H9 (cell line): ENCODE measurements around the gene POTEG. TPM values are rescaled to one million over a fixed set of nuclear protein-coding genes. Genes with fewer than 3 reads are reported as not detected.
"Not testable (repeated sequence)": the region's sequence is repeated elsewhere in the genome, so short reads cannot be mapped to it uniquely, and the experiment has no call there.

Experiments
- DNase-seq: peaks from one replicate; pipeline ENCODE4 v3.0.0-alpha.2; 2017
- H2AFZ ChIP-seq: one replicate; pipeline ENCODE4 v1.6.1; 2013; ENCODE audit warnings: mild to moderate bottlenecking, low read length, control low read depth, moderate library complexity
- H2AK5ac ChIP-seq: 2 replicates; pipeline ENCODE4 v1.6.1; 2013; ENCODE audit warnings: low read length, control low read depth, mixed read lengths; ENCODE audit not compliant: insufficient read length
- H2BK120ac ChIP-seq: one replicate; pipeline ENCODE4 v1.6.1; 2013; ENCODE audit warnings: low read depth, mild to moderate bottlenecking, low read length, control low read depth, inconsistent platforms; ENCODE audit not compliant: poor library complexity, severe bottlenecking
- H2BK12ac ChIP-seq: 2 replicates; pipeline ENCODE4 v1.6.1; 2013; ENCODE audit warnings: low read length, control low read depth, mixed read lengths, low read depth; ENCODE audit not compliant: insufficient read length
- H2BK15ac ChIP-seq: 2 replicates; pipeline ENCODE4 v1.6.1; 2013; ENCODE audit warnings: low read depth, low read length, control low read depth
- H2BK20ac ChIP-seq: one replicate; pipeline ENCODE4 v1.6.1; 2013; ENCODE audit warnings: low read depth, mild to moderate bottlenecking, low read length, control low read depth, inconsistent platforms; ENCODE audit not compliant: poor library complexity, severe bottlenecking
- H2BK5ac ChIP-seq: 2 replicates; pipeline ENCODE4 v1.6.1; 2013; ENCODE audit warnings: low read length, control low read depth, mixed read lengths; ENCODE audit not compliant: insufficient read length
- H3K14ac ChIP-seq: 2 replicates; pipeline ENCODE4 v1.6.1; 2013; ENCODE audit warnings: low read length, control low read depth; ENCODE audit not compliant: insufficient read depth
- H3K18ac ChIP-seq: 2 replicates; pipeline ENCODE4 v1.6.1; 2013; ENCODE audit warnings: low read depth, mild to moderate bottlenecking, mixed read lengths, low read length, control low read depth; ENCODE audit not compliant: insufficient read length
- H3K23ac ChIP-seq: 2 replicates; pipeline ENCODE4 v1.6.1; 2013; ENCODE audit warnings: low read length, control low read depth, mixed read lengths, low read depth; ENCODE audit not compliant: insufficient read length
- H3K23me2 ChIP-seq: 2 replicates; pipeline ENCODE4 v1.6.1; 2013; ENCODE audit warnings: low read depth, mild to moderate bottlenecking, mixed read lengths, low read length, control low read depth; ENCODE audit not compliant: insufficient read length, poor library complexity, severe bottlenecking
- H3K27ac ChIP-seq: 2 replicates; pipeline ENCODE4 v1.5.1; 2013; ENCODE audit warnings: low read length, control low read depth, mixed read lengths, low read depth; ENCODE audit not compliant: insufficient read length
- H3K27me3 ChIP-seq: 2 replicates; pipeline ENCODE4 v1.6.1; 2013; ENCODE audit warnings: low read length, control low read depth, inconsistent platforms; ENCODE audit not compliant: insufficient read depth
- H3K4ac ChIP-seq: 2 replicates; pipeline ENCODE4 v1.6.1; 2013; ENCODE audit warnings: low read depth, mild to moderate bottlenecking, control low read depth, inconsistent platforms, low read length, moderate library complexity
- H3K4me1 ChIP-seq: 2 replicates; pipeline ENCODE4 v1.6.1; 2013; ENCODE audit warnings: low read length, control low read depth, inconsistent platforms; ENCODE audit not compliant: insufficient read depth
- H3K4me2 ChIP-seq: 2 replicates; pipeline ENCODE4 v1.6.1; 2013; ENCODE audit warnings: low read length, control low read depth, mixed read lengths; ENCODE audit not compliant: insufficient read length, insufficient read depth
- H3K56ac ChIP-seq: 2 replicates; pipeline ENCODE4 v1.6.1; 2013; ENCODE audit warnings: low read depth, mild to moderate bottlenecking, mixed read lengths, low read length, control low read depth; ENCODE audit not compliant: insufficient read length
- H3K79me1 ChIP-seq: 2 replicates; pipeline ENCODE4 v1.6.1; 2013; ENCODE audit warnings: low read depth, mild to moderate bottlenecking, moderate library complexity, low read length, control low read depth, inconsistent platforms; ENCODE audit not compliant: insufficient read depth, poor library complexity, severe bottlenecking
- H3K79me2 ChIP-seq: 2 replicates; pipeline ENCODE4 v1.6.1; 2013; ENCODE audit warnings: low read length, control low read depth, inconsistent platforms; ENCODE audit not compliant: insufficient read depth
- H3K9ac ChIP-seq: 2 replicates; pipeline ENCODE4 v1.6.1; 2013; ENCODE audit warnings: low read length, control low read depth, mixed read lengths; ENCODE audit not compliant: insufficient read length; ENCODE audit errors: extremely low read depth
- H3K9me3 ChIP-seq: one replicate; pipeline ENCODE4 v1.6.1; 2013; ENCODE audit warnings: low read depth, low read length, inconsistent platforms; ENCODE audit not compliant: control insufficient read depth
- H3T11ph ChIP-seq: one replicate; pipeline ENCODE4 v1.6.1; 2013; ENCODE audit warnings: mild to moderate bottlenecking, low read length, control low read depth, inconsistent platforms
- H4K20me1 ChIP-seq: one replicate; pipeline ENCODE4 v1.6.1; 2013; ENCODE audit not compliant: control insufficient read depth, insufficient read length, insufficient read depth
- H4K5ac ChIP-seq: 2 replicates; pipeline ENCODE4 v1.6.1; 2013; ENCODE audit warnings: low read depth, mild to moderate bottlenecking, mixed read lengths, low read length, control low read depth; ENCODE audit not compliant: insufficient read length
- H4K8ac ChIP-seq: replicated peaks from 2 replicates; pipeline ENCODE4 v1.6.1; 2013; ENCODE audit warnings: low read length, control low read depth, mixed read lengths, low read depth; ENCODE audit not compliant: insufficient read length
- H4K91ac ChIP-seq: 2 replicates; pipeline ENCODE4 v1.6.1; 2013; ENCODE audit warnings: low read depth, mild to moderate bottlenecking, moderate library complexity, mixed read lengths, low read length, control low read depth; ENCODE audit not compliant: insufficient read length
- H3K27ac Mint-ChIP-seq, 3 experiments: 2 replicates in 2 of 3; 3 replicates in 1 of 3; pipeline ENCODE4 v1.8.0; 2020 to 2021; ENCODE audit warnings: mixed read lengths in 3 of 3, mild to moderate bottlenecking in 1 of 3, moderate library complexity in 1 of 3
- H3K27me3 Mint-ChIP-seq: 2 replicates; pipeline ENCODE4 v1.8.0; 2021; ENCODE audit warnings: low read depth, mild to moderate bottlenecking, moderate library complexity, mixed read lengths
- H3K36me3 Mint-ChIP-seq, 3 experiments: 2 replicates in 2 of 3; 3 replicates in 1 of 3; pipeline ENCODE4 v1.8.0; 2020 to 2021; ENCODE audit warnings: low read depth in 3 of 3, mixed read lengths in 3 of 3; ENCODE audit not compliant: insufficient read depth in 1 of 3
- H3K4me1 Mint-ChIP-seq, 2 experiments: 2 replicates each; pipeline ENCODE4 v1.8.0; 2020; ENCODE audit warnings: mixed read lengths in 2 of 2
- H3K4me3 Mint-ChIP-seq, 2 experiments: 2 replicates in 1 of 2; 3 replicates in 1 of 2; pipeline ENCODE4 v1.8.0; 2020 to 2021; ENCODE audit warnings: mild to moderate bottlenecking in 2 of 2, mixed read lengths in 2 of 2, moderate library complexity in 1 of 2
- H3K9me3 Mint-ChIP-seq, 2 experiments: 2 replicates in 1 of 2; 3 replicates in 1 of 2; pipeline ENCODE4 v1.8.0; 2020; ENCODE audit warnings: mild to moderate bottlenecking in 2 of 2, mixed read lengths in 2 of 2, moderate library complexity in 1 of 2
- WGBS: extraction: QIAGEN DNeasy Blood & Tissue Kit; methylation state at CpG from one replicate; pipeline ENCODE4 v1.1.7; 2013; ENCODE audit warnings: missing lambda C conversion rate, low lambda C conversion rate, mixed read lengths; ENCODE audit not compliant: insufficient read length; ENCODE audit errors: extremely low coverage; 5-methylcytosine and 5-hydroxymethylcytosine counted together
- total RNA-seq: library from RNA; stranded (reverse); gene quantifications from 2 replicates; pipeline ENCODE4 v1.2.1, GENCODE V29; 2021

Gene POTEG
- total RNA-seq, 1 experiment from 2014 or later, result not detected

DNA sequence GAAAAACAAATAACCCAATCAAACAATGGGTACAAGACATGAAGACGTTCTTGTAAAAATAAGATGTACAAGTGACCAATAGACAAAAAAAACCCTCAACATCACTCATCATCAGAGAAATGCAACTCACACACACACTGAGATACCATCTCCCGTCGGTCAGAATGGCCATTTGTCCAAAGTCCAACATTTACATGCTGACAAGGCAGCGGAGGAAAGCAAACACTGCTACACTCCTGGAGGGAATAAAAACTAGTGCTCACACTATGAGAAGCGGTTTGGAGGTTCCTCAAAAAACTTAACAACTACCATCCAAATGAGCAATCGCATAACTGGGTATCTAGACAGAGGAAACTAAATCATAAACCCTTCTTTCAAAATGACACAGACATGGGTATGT, 11.6 kb upstream of the POTEG start:
- not testable (repeated sequence) for H3K14ac ChIP-seq, H3K4me1 ChIP-seq, H3K36me3 Mint-ChIP-seq, H3K4me2 ChIP-seq, H2AK5ac ChIP-seq, H3K4me3 Mint-ChIP-seq, H3K18ac ChIP-seq, H4K20me1 ChIP-seq, H2AFZ ChIP-seq, H3K4me1 Mint-ChIP-seq, H2BK12ac ChIP-seq, H3K9me3 ChIP-seq, DNase-seq, H3K27me3 Mint-ChIP-seq, H4K8ac ChIP-seq, H2BK5ac ChIP-seq, H4K91ac ChIP-seq, H3K27ac ChIP-seq, H3K23ac ChIP-seq, H3K4ac ChIP-seq, H3K79me2 ChIP-seq, H3K27me3 ChIP-seq, H4K5ac ChIP-seq, H2BK15ac ChIP-seq, H2BK20ac ChIP-seq, H2BK120ac ChIP-seq, H3K23me2 ChIP-seq, H3K27ac Mint-ChIP-seq, H3T11ph ChIP-seq, H3K79me1 ChIP-seq, H3K9ac ChIP-seq, H3K56ac ChIP-seq
- no CpG with 5 or more reads among the region's 6 CpGs for WGBS
- H3K9me3 Mint-ChIP-seq, result peaks cover 12 to 14% of the 10 kb centered on the region in 2 experiments

DNA sequence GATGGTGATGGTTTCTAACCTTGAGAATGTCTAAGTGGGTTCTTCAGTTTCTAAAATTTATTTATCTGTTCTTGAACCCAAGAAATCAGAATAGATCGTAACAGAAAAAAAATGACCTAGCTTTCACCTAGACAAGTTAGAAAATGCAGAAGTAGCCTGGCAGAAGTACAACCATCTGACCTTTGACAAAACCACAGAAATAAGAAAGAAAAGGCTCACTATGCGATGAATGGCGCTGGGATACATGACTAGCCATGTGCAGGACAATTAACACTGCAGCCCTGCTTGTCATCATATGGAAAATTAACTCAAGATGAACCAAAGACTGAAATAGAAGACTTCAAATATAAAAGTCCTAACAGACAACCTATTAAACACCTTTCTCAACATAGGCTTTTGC, 5.7 kb upstream of the POTEG start:
- not testable (repeated sequence) for H3K27me3 ChIP-seq, DNase-seq, H2AK5ac ChIP-seq, H3K56ac ChIP-seq, H3K79me2 ChIP-seq, H3K4me1 ChIP-seq, H2BK12ac ChIP-seq, H3T11ph ChIP-seq, H3K23ac ChIP-seq, H3K23me2 ChIP-seq, H3K4ac ChIP-seq, H3K4me3 Mint-ChIP-seq, H3K27ac ChIP-seq, H4K8ac ChIP-seq, H3K36me3 Mint-ChIP-seq, H4K5ac ChIP-seq, H3K14ac ChIP-seq, H2BK5ac ChIP-seq, H2AFZ ChIP-seq, H3K79me1 ChIP-seq, H4K91ac ChIP-seq, H2BK20ac ChIP-seq, H3K4me1 Mint-ChIP-seq, H3K18ac ChIP-seq, H4K20me1 ChIP-seq, H3K27me3 Mint-ChIP-seq, H3K9ac ChIP-seq, H2BK15ac ChIP-seq, H2BK120ac ChIP-seq, H3K27ac Mint-ChIP-seq, H3K9me3 ChIP-seq, H3K4me2 ChIP-seq
- H3K9me3 Mint-ChIP-seq, result peaks cover 4 to 13% of the 10 kb centered on the region in 2 experiments
- no CpG with 5 or more reads among the region's 3 CpGs for WGBS
